Measurements from ENCODE around the gene ZNF534. TPM values are rescaled to one million over a fixed set of nuclear protein-coding genes. Genes with fewer than 3 reads are reported as not detected.

The ZNF534 gene
- total and polyA plus RNA-seq, 3 experiments from 2014 or later = not detected

Other genes starting within 250 kb of the ZNF534 start
- 100 to 1,000 TPM; 232 to 250 TPM for gene PPP2R1A, start 239.1 kb upstream of the ZNF534 start, total RNA-seq
- 200 TPM for gene PPP2R1A, start 239.1 kb upstream of the ZNF534 start, polyA plus RNA-seq
- 10 to 100 TPM; 22.2 to 24.3 TPM for gene ZNF766, start 159.6 kb upstream of the ZNF534 start, total RNA-seq
- gene ZNF766, start 159.6 kb upstream of the ZNF534 start, polyA plus RNA-seq = 69.7 TPM
- gene ZNF480, start 132.0 kb upstream of the ZNF534 start, total RNA-seq = 1 to 10 TPM; 5.6 to 6.6 TPM
- 28.0 TPM for gene ZNF480, start 132.0 kb upstream of the ZNF534 start, polyA plus RNA-seq
- gene ZNF610, start 92.9 kb upstream of the ZNF534 start, total RNA-seq = 1 to 10 TPM in 1 of 2 experiments, under 1 TPM in 1; 0.91 to 1.8 TPM
- 1.8 TPM for gene ZNF610, start 92.9 kb upstream of the ZNF534 start, polyA plus RNA-seq
- gene ZNF880, start 59.2 kb upstream of the ZNF534 start, total RNA-seq = 10 to 100 TPM; 15.6 to 15.9 TPM
- 38.9 TPM for gene ZNF880, start 59.2 kb upstream of the ZNF534 start, polyA plus RNA-seq
- 10 to 100 TPM; 11.6 to 14.2 TPM for gene ZNF528, start 31.3 kb upstream of the ZNF534 start, total RNA-seq
- 8.8 TPM for gene ZNF528, start 31.3 kb upstream of the ZNF534 start, polyA plus RNA-seq
- gene ZNF578, start 24.4 kb downstream of the ZNF534 start, total RNA-seq = 1 to 10 TPM in 1 of 2 experiments, under 1 TPM in 1; 0.88 to 1.9 TPM
- 4.5 TPM for gene ZNF578, start 24.4 kb downstream of the ZNF534 start, polyA plus RNA-seq
- gene ZNF808, start 98.5 kb downstream of the ZNF534 start, total RNA-seq = 10 to 100 TPM; 28.2 to 31.9 TPM
- 14.4 TPM for gene ZNF808, start 98.5 kb downstream of the ZNF534 start, polyA plus RNA-seq
- 10 to 100 TPM; 16.8 to 18.3 TPM for gene ZNF701, start 141.1 kb downstream of the ZNF534 start, total RNA-seq
- gene ZNF701, start 141.1 kb downstream of the ZNF534 start, polyA plus RNA-seq = 17.7 TPM
- gene ZNF83, start 209.2 kb downstream of the ZNF534 start, total RNA-seq = 10 to 100 TPM; 26.9 to 28.0 TPM
- 23.1 TPM for gene ZNF83, start 209.2 kb downstream of the ZNF534 start, polyA plus RNA-seq